Thoracic aorta (tissue), 2 donors: ENCODE measurements around the gene PDE8B. TPM values are rescaled to one million over a fixed set of nuclear protein-coding genes. Genes with fewer than 3 reads are reported as not detected.

Experiments used
- ATAC-seq: fragments of 150-250 bp; one replicate; pipeline ENCODE4 v1.8.0; 2017; ENCODE audit warnings: low read depth; ENCODE audit not compliant: insufficient number of reproducible peaks, low FRiP score
- DNase-seq: peaks from one replicate; pipeline ENCODE4 v3.0.0-alpha.2; 2020; ENCODE audit warnings: low spot score
- H3K27ac ChIP-seq, 2 donors: fragments of 200-600 bp; sonication (generic); 1 replicate in 1 of 2; 2 replicates in 1 of 2; pipeline ENCODE4 v1.5.1; 2016; ENCODE audit warnings: mild to moderate bottlenecking in 2 of 2, moderate library complexity in 2 of 2
- H3K27me3 ChIP-seq: fragments of 200-600 bp; sonication (generic); replicated peaks from 2 replicates; pipeline ENCODE4 v1.6.0; 2016; ENCODE audit warnings: mild to moderate bottlenecking; ENCODE audit not compliant: insufficient read depth
- H3K36me3 ChIP-seq: fragments of 200-600 bp; sonication (generic); one replicate; pipeline ENCODE4 v1.5.1; 2016
- H3K4me1 ChIP-seq, 2 donors: fragments of 200-600 bp; sonication (generic); 1 replicate in 1 of 2; 2 replicates in 1 of 2; pipeline versions ENCODE4 v1.5.1 to v1.6.0; 2016; ENCODE audit warnings: low read depth in 2 of 2, mild to moderate bottlenecking in 1 of 2; ENCODE audit not compliant: control insufficient read depth in 1 of 2
- H3K4me3 ChIP-seq: fragments of 200-600 bp; sonication (generic); 2 replicates; pipeline ENCODE4 v1.5.1; 2016; ENCODE audit warnings: mild to moderate bottlenecking
- H3K9me3 ChIP-seq: fragments of 200-600 bp; sonication (generic); 2 replicates; pipeline ENCODE4 v1.5.1; 2016
- total RNA-seq, 2 donors: library from RNA; depleted of rRNA; stranded (reverse); fragments of >200 nt; gene quantifications; one replicate each; pipeline versions ENCODE4 v1.1.0 to v1.2.3, GENCODE V29; 2016
- TF ChIP-seq, protein P1 (sequence below): fragments of 200-600 bp; sonication (generic); IDR thresholded peaks from one replicate; pipeline ENCODE4 v1.5.1; 2019; ENCODE audit warnings: antibody characterized with exemption

Gene PDE8B
- total RNA-seq, 2 donors from 2014 or later = 22.7 to 59.8 TPM

DNA sequence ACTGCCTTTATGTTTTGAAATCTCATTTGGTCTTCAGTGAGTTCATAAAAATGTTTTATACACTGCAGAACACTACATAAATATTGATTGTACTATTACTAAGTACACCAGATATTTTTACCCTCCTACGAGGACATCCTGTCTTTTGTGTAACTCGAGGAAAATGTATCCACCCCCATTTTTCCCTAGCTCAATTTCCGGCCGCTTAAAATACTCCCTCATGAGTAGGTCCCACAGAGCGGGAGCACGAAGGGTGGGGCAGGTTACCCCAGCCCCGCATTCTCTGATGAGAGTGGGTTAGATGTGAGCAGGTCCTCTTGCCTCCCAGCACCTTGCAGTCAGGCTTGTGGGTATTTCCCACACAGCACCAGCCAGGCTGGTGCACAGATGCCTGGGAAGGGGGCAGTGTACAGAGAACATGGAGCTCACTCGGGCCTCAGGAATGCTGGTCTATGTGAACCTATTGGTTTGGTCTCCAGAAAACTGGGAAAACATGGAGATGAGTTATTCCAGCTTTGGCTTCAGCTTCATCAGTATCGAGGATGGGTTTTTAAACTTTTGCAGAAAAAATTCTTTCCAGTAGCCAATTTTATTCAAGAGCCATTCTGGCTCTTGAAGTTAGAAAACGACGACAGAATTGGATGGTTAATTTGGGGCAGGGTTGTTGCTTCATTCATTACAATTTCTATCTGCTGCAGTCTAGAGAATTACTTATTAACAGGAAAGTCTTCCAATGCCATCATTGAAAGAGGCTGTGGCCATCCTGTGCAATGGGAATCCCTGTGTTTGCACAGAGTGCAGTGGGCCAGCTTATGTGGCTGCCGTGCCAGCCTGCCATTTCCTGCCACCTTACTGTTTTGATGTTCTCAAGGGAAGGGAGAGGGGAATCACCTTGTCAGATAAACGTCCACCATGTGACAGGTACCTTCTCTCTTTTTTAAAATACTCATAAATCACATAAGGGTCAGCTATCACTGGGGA is 208.4 kb downstream of the PDE8B start:
- ATAC-seq (peak; percentile 97), DNase-seq (peak; percentile 26)
- H3K36me3 ChIP-seq = no peaks in the 10 kb centered on the region
- H3K4me1 ChIP-seq = peaks cover 15 to 55% of the 10 kb centered on the region in 2 donors
- no peaks in the 10 kb centered on the region for H3K9me3 ChIP-seq
- no peak overlapping the region for H3K4me3 ChIP-seq
- peak overlapping the region; percentile 93 to 94 for H3K27ac ChIP-seq
- H3K27me3 ChIP-seq = no peaks in the 10 kb centered on the region
- TF ChIP-seq, protein P1, sequence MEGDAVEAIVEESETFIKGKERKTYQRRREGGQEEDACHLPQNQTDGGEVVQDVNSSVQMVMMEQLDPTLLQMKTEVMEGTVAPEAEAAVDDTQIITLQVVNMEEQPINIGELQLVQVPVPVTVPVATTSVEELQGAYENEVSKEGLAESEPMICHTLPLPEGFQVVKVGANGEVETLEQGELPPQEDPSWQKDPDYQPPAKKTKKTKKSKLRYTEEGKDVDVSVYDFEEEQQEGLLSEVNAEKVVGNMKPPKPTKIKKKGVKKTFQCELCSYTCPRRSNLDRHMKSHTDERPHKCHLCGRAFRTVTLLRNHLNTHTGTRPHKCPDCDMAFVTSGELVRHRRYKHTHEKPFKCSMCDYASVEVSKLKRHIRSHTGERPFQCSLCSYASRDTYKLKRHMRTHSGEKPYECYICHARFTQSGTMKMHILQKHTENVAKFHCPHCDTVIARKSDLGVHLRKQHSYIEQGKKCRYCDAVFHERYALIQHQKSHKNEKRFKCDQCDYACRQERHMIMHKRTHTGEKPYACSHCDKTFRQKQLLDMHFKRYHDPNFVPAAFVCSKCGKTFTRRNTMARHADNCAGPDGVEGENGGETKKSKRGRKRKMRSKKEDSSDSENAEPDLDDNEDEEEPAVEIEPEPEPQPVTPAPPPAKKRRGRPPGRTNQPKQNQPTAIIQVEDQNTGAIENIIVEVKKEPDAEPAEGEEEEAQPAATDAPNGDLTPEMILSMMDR = no peak

DNA sequence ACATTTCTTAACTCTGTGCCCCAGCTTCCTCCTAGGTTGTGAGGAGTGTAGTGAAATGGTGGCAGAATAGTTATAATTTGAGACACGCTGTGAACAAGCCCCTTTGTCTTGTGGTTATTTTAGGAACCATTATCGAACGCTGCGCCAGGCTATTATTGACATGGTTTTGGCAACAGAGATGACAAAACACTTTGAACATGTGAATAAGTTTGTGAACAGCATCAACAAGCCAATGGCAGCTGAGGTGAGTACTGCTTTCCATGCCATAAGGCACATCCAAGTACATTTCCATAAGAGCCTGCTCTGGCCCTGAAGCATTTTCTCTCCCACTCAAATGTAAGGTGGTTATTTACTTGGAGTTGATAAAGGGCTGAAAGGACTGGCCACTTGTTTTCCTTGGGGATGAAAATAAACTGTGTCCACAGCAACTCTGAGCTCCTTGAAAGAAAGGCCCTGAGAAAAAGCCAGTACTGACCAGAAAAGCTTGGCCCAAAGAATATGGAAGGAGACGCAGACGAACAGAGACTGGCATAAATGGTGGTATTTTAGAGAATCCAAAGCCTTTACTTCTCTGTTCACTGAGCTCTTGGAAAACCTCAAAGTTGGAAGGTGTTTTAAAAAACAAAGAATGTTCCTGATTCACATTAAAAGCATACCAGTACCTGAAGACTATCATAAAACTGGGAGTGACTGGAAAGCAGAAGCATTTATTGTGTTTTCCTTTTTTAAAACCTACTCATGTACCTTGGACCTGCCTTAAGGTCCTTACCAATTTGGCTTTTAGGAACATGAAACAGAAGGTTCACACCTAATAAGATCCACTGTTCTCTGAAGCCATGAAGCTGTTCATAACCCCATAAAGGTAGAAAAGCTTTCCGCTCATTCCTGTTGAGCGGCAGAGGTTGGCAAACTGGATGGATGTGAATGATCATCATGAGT is 209.4 kb downstream of the PDE8B start:
- TF ChIP-seq, protein P1 = no peak
- ATAC-seq = no peak
- peaks cover 15 to 63% of the 10 kb centered on the region in 2 donors for H3K4me1 ChIP-seq
- H3K36me3 ChIP-seq = no peaks in the 10 kb centered on the region
- H3K4me3 ChIP-seq = no peak overlapping the region
- H3K27me3 ChIP-seq = no peaks in the 10 kb centered on the region
- DNase-seq = no peak
- no peaks in the 10 kb centered on the region for H3K9me3 ChIP-seq
- peak overlapping the region; percentile 93 to 94 for H3K27ac ChIP-seq

DNA sequence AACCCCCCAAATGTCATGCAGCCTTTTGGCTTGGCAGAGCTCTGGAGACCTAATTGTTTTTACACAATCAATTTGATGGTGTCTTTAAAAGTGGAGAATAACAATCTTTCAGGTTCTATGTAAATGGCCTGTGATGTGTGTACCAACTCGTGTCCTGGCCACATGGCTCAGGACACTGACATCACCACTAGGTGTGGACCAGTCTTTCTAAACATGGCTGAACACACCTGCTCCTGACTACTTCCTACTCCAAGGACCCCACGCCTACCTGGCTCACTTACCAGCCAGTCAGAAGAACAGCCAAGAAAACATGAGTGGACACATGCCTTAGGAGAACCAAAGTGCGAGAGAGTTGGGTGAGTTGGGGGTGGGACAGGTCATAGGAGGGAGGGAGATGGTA is 210.5 kb downstream of the PDE8B start:
- no peaks in the 10 kb centered on the region for H3K36me3 ChIP-seq
- TF ChIP-seq, protein P1 = no peak
- H3K27ac ChIP-seq = peak overlapping the region; percentile 93 to 94
- no peaks in the 10 kb centered on the region for H3K27me3 ChIP-seq
- DNase-seq (no peak), ATAC-seq (no peak)
- peaks cover 16 to 70% of the 10 kb centered on the region in 2 donors for H3K4me1 ChIP-seq
- no peaks in the 10 kb centered on the region for H3K9me3 ChIP-seq
- H3K4me3 ChIP-seq = no peak overlapping the region

DNA sequence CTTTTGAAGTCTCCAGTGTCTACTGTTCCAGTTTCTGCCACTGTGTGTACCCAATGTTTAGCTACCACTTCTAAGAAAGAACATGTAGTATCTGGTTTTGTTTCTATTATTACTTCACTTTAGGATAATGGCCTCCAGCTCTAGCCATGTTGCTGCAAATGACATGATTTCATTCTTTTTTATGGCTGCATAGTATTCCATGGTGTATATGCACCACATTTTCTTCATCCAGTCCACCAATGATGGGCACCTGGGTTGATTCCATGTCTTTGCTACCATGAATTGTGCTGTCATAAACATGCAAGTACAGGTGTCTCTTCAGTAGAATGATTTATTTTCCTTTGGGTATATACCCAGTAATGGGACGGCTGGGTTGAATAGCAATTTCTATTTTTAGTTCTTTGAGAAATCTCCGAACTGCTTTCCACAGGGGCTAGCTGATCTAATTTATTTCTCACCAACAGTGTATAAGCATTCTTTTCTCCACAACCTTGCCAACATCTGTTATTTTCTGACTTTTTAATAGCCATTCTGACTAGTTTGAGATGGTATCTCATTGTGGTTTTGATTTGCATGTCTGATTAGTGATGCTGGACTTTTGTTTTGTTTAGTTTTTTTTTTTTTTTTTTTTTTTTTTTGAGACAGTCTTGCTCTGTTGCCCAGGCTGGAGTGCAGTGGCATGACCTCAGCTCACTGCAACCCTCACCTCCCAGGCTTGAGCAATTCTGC is 212.7 kb downstream of the PDE8B start:
- Histone ChIP-seq H3K36me3 (no peaks in the 10 kb centered on the region), H3K27me3 (no peaks in the 10 kb centered on the region), H3K27ac (peak overlapping the region; percentile 47 to 94), H3K4me1 (peaks cover 16 to 68% of the 10 kb centered on the region in 2 donors), H3K9me3 (no peaks in the 10 kb centered on the region), H3K4me3 (no peak overlapping the region)
- DNase-seq = no peak
- TF ChIP-seq, protein P1 = no peak
- no peak for ATAC-seq
